Uterus (tissue), 2 donors: Measurements from ENCODE around the gene TSC2.

Experiments
- CTCF ChIP-seq, 4 experiments: fragments of 200-600 bp in 2 of 4; fragments of 450-650 bp in 2 of 4; sonication (generic) in 2 of 4; IDR thresholded peaks; one replicate each; pipeline ENCODE4 v1.5.1; 2016 to 2019; ENCODE audit warnings: antibody characterized with exemption in 4 of 4, mild to moderate bottlenecking in 2 of 4, moderate library complexity in 1 of 4
- POLR2A ChIP-seq, 2 donors: fragments of 450-650 bp; IDR thresholded peaks; one replicate each; pipeline ENCODE4 v1.6.1; 2016; ENCODE audit warnings: antibody characterized with exemption in 2 of 2, mild to moderate bottlenecking in 1 of 2, moderate library complexity in 1 of 2

- TF ChIP-seq CTCF (IDR thresholded peaks at IDR 0.05) (peak in 2 of 4 experiments; percentile 10 to 32), POLR2A (IDR thresholded peaks at IDR 0.05) (peak; percentile 66 to 87)
Observed at GRCh38 chr16:2009791-2010510, 37.8 kb upstream of the TSC2 start, which contains the start of gene ZNF598.
